HEK293 (cell line): Measurements from ENCODE around the gene CAMKK1.

Source experiments
- CTCF ChIA-PET: fragments of 350-600 bp; formaldehyde crosslinking; extraction: SDS; loops from one replicate; lab custom pipeline; 2021; ENCODE audit warnings: antibody characterized with exemption; lab: Yijun Ruan, JAX
- POLR2A ChIA-PET: fragments of 300-600 bp; formaldehyde crosslinking; extraction: SDS; loops from one replicate; lab custom pipeline; 2020; ENCODE audit warnings: antibody characterized with exemption, inconsistent platforms; lab: Yijun Ruan, JAX
- H3K27ac ChIP-seq: fragments of 200-500 bp; sonication (Bioruptor generic); 2 replicates; pipeline ENCODE4 v1.5.1; 2014; ENCODE audit warnings: low read depth, low read length, control low read depth, inconsistent platforms; ENCODE audit errors: extremely low read depth
- H3K36me3 ChIP-seq, 2 experiments: fragments of 200-500 bp in 1 of 2; sonication (Bioruptor generic) in 1 of 2; 1 replicate in 1 of 2; 2 replicates in 1 of 2; pipeline ENCODE4 v1.5.1; 2014 to 2017; ENCODE audit warnings: inconsistent platforms in 2 of 2, low read length in 2 of 2; ENCODE audit not compliant: control insufficient read depth in 2 of 2, insufficient read depth in 1 of 2
- H3K4me1 ChIP-seq: fragments of 200-500 bp; sonication (Bioruptor generic); 2 replicates; pipeline ENCODE4 v1.5.1; 2014; ENCODE audit warnings: mild to moderate bottlenecking, low read length, inconsistent platforms; ENCODE audit not compliant: control insufficient read depth, insufficient read depth
- H3K4me3 ChIP-seq: 2 replicates; pipeline ENCODE4 v1.5.1; 2011; ENCODE audit warnings: low read depth, mild to moderate bottlenecking, control low read depth, low read length, moderate library complexity
- H3K9me3 ChIP-seq: fragments of 200-500 bp; sonication (Bioruptor generic); 2 replicates; pipeline ENCODE4 v1.5.1; 2014; ENCODE audit warnings: low read depth, low read length, inconsistent platforms; ENCODE audit not compliant: control insufficient read depth, insufficient read depth
- BCL11A ChIP-seq: fragments of 450-650 bp; formaldehyde crosslinking; IDR thresholded peaks from 2 replicates; pipeline ENCODE4 v1.5.1; 2016; ENCODE audit warnings: low read depth, missing biosample characterization, missing genetic modification characterization
- ELK4 ChIP-seq: IDR thresholded peaks from 2 replicates; pipeline ENCODE4 v1.6.1; 2011; ENCODE audit warnings: mild to moderate bottlenecking, low read depth, low read length, borderline replicate concordance
- PRDM4 ChIP-seq: fragments of 450-650 bp; formaldehyde crosslinking; IDR thresholded peaks from 2 replicates; pipeline ENCODE4 v1.5.1; 2017; ENCODE audit warnings: missing biosample characterization, missing genetic modification characterization
- SP2 ChIP-seq: fragments of 450-650 bp; formaldehyde crosslinking; IDR thresholded peaks from 2 replicates; pipeline ENCODE4 v1.5.1; 2016; ENCODE audit warnings: missing biosample characterization, missing genetic modification characterization
- WT1 ChIP-seq: fragments of 450-650 bp; formaldehyde crosslinking; IDR thresholded peaks from 2 replicates; pipeline ENCODE4 v1.5.1; 2016; ENCODE audit warnings: missing biosample characterization, missing genetic modification characterization
- ZNF112 ChIP-seq: fragments of 450-650 bp; formaldehyde crosslinking; IDR thresholded peaks from 2 replicates; pipeline ENCODE4 v1.5.0; 2017; ENCODE audit warnings: missing biosample characterization, missing genetic modification characterization
- ZNF140 ChIP-seq: fragments of 450-650 bp; formaldehyde crosslinking; IDR thresholded peaks from 2 replicates; pipeline ENCODE4 v1.5.1; 2016; ENCODE audit warnings: missing biosample characterization, missing genetic modification characterization
- ZNF19 ChIP-seq: fragments of 450-650 bp; formaldehyde crosslinking; IDR thresholded peaks from 2 replicates; pipeline ENCODE4; 2016; ENCODE audit warnings: missing biosample characterization, missing genetic modification characterization, low read depth
- ZNF645 ChIP-seq: fragments of 450-650 bp; formaldehyde crosslinking; IDR thresholded peaks from 2 replicates; pipeline ENCODE4; 2016; ENCODE audit warnings: missing biosample characterization, missing genetic modification characterization
- ZNF777 ChIP-seq: fragments of 450-650 bp; formaldehyde crosslinking; IDR thresholded peaks from 2 replicates; pipeline ENCODE4 v1.5.1; 2017; ENCODE audit warnings: missing biosample characterization, missing genetic modification characterization, borderline replicate concordance
- ZSCAN18 ChIP-seq: fragments of 450-650 bp; formaldehyde crosslinking; IDR thresholded peaks from 2 replicates; pipeline ENCODE4 v1.5.1; 2016; ENCODE audit warnings: missing biosample characterization, missing genetic modification characterization
- TF ChIP-seq, protein P1 (sequence below): fragments of 450-650 bp; formaldehyde crosslinking; IDR thresholded peaks from 2 replicates; pipeline ENCODE4 v1.5.1; 2016; ENCODE audit warnings: missing biosample characterization, missing genetic modification characterization, borderline replicate concordance

Gene CAMKK1

DNA sequence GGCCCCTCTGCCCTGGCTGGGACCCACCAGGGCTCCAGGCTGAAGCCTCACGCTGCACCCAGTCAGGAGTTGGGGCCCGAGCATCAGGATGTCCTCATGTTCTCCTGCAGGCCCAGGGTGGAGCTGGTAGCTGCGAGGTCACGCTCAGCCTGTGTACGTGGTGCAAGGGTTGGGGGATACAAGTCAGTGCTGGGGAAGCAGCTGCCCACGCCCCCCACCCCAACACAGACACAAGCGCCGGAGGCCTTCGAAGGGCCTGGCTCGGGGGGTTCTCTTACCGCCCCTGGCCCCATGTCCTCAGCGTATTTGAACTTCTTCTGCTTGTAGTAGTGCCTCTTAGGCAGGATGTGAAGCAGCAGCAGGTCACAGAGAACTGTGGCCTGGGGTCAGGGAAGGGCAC, 4.9 kb upstream of the CAMKK1 start:
- no peak overlapping the region for H3K27ac ChIP-seq
- TF ChIP-seq ZNF645 (no peak), SP2 (tag by site-specific recombination) (no peak), WT1 (tag by site-specific recombination) (no peak), ZNF140 (tag by site-specific recombination) (no peak), ZNF777 (tag by site-specific recombination) (no peak), ZNF112 (tag by site-specific recombination) (no peak), ELK4 (no peak), BCL11A (tag by site-specific recombination) (no peak), ZSCAN18 (no peak)
- TF ChIP-seq, protein P1, sequence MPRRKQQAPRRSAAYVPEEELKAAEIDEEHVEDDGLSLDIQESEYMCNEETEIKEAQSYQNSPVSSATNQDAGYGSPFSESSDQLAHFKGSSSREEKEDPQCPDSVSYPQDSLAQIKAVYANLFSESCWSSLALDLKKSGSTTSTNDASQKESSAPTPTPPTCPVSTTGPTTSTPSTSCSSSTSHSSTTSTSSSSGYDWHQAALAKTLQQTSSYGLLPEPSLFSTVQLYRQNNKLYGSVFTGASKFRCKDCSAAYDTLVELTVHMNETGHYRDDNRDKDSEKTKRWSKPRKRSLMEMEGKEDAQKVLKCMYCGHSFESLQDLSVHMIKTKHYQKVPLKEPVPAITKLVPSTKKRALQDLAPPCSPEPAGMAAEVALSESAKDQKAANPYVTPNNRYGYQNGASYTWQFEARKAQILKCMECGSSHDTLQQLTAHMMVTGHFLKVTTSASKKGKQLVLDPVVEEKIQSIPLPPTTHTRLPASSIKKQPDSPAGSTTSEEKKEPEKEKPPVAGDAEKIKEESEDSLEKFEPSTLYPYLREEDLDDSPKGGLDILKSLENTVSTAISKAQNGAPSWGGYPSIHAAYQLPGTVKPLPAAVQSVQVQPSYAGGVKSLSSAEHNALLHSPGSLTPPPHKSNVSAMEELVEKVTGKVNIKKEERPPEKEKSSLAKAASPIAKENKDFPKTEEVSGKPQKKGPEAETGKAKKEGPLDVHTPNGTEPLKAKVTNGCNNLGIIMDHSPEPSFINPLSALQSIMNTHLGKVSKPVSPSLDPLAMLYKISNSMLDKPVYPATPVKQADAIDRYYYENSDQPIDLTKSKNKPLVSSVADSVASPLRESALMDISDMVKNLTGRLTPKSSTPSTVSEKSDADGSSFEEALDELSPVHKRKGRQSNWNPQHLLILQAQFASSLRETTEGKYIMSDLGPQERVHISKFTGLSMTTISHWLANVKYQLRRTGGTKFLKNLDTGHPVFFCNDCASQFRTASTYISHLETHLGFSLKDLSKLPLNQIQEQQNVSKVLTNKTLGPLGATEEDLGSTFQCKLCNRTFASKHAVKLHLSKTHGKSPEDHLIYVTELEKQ (tag by site-specific recombination), result no peak
- H3K9me3 ChIP-seq, result no peaks in the 10 kb centered on the region
- ChIA-PET POLR2A (no interaction called here), CTCF (interaction anchor here (0.5 to 2.6 kb wide), 5 partner anchors 16 to 939 kb away, joined by 4 to 20 read pairs (median 5); no protein-coding TSS in a partner anchor)
- no peaks in the 10 kb centered on the region for H3K36me3 ChIP-seq
- H3K4me3 ChIP-seq, result no peak overlapping the region
- peaks cover 5% of the 10 kb centered on the region for H3K4me1 ChIP-seq

DNA sequence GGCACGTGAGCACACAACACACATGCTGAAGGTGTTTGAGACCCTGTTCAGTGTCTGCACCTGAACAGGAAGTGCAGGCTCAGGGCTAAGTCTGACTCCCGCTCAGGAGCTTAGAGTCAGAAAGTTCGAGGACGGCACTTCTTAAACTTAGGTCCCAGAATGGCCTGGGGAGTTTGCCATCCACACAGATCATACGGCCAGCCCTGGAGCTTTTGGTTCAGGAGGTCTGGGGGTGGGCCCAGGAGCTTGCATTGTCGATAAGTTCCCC, 4.0 kb upstream of the CAMKK1 start:
- H3K9me3 ChIP-seq, result no peaks in the 10 kb centered on the region
- H3K4me3 ChIP-seq, result no peak overlapping the region
- no peak overlapping the region for H3K27ac ChIP-seq
- TF ChIP-seq ZNF19 (no peak), PRDM4 (tag by site-specific recombination) (no peak)
- TF ChIP-seq, all 188 proteins: peak for 0
- POLR2A ChIA-PET, result no interaction called here
- Histone ChIP-seq H3K36me3 (no peaks in the 10 kb centered on the region), H3K4me1 (peaks cover 6% of the 10 kb centered on the region)
- CTCF ChIA-PET, result interaction anchor here (0.5 to 2.6 kb wide), 5 partner anchors 17 to 763 kb away, joined by 3 to 20 read pairs (median 5); partner anchors contain the start of gene NCBP3
